SK-N-MC (cell line): ENCODE measurements around the gene ADAM8.

Source experiments
- EZH2 ChIP-seq: fragments of 200-600 bp; sonication (generic); IDR thresholded peaks from one replicate; pipeline ENCODE4 v1.6.1; 2017; ENCODE audit warnings: antibody characterized with exemption
- POLR2AphosphoS5 ChIP-seq: IDR thresholded peaks from 2 replicates; pipeline ENCODE4 v1.6.1; 2012; ENCODE audit warnings: mild to moderate bottlenecking, low read depth, low read length, borderline replicate concordance

DNA sequence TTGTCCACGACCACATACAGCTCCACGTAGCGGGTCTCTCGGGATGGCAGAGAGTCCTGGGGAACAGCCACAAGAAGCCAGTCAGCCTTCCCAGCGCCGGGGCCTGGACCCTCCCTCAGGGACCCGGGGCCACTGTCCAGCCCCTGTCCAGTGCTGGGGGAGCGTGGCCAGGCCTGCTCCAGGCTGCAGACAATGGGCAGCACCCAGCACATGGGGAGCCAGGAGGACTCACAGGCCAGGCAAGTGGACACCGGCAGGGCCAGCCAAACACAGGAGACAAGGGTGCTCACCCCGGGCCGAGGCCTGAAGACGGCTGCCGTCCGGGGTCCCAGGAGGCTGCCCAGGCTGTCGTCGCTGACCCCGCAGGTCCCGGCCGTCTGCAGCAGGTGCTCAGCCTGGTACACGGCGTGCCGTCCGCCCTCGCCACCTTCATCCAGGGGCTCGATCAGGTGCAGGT lies 3.7 kb downstream of the ADAM8 start:
- TF ChIP-seq EZH2 (no peak), POLR2AphosphoS5 (no peak)
